Motor neuron (in vitro differentiated cells): Measurements from ENCODE around the gene SPARC. TPM values are rescaled to one million over a fixed set of nuclear protein-coding genes. Genes with fewer than 3 reads are reported as not detected.
A peak's percentile ranks its signal among the peaks of the same experiment; 100 is the strongest.
"Not testable (repeated sequence)": the region's sequence is repeated elsewhere in the genome, so short reads cannot be mapped to it uniquely, and the experiment has no call there.

ENCODE experiments used
- ATAC-seq, 8 experiments: fragments of 200-7000 bp; cut with Tn5 transposase; replicated peaks in 6 of 8; 2 replicates each; pipeline ENCODE4 v1.8.0; 2021; ENCODE audit warnings: mild to moderate bottlenecking in 8 of 8, moderate library complexity in 8 of 8
- H3K27ac ChIP-seq, 2 donors: fragments of 250-450 bp; sonication (Bioruptor Pico); 2 replicates each; pipeline ENCODE4 v1.9.0; 2021; ENCODE audit warnings: antibody characterized with exemption in 2 of 2, mild to moderate bottlenecking in 2 of 2, moderate library complexity in 1 of 2
- H3K4me1 ChIP-seq, 2 donors: fragments of 250-450 bp; sonication (Bioruptor Pico); replicated peaks in 1 of 2; 2 replicates each; pipeline ENCODE4 v1.6.1; 2021; ENCODE audit warnings: antibody characterized with exemption in 2 of 2, mild to moderate bottlenecking in 2 of 2, moderate library complexity in 1 of 2
- H3K4me3 ChIP-seq, 5 donors: fragments of 250-450 bp; sonication (Bioruptor Pico); 2 replicates each; pipeline ENCODE4 v1.9.0; 2021; ENCODE audit warnings: antibody characterized with exemption in 5 of 5, mild to moderate bottlenecking in 5 of 5, moderate library complexity in 4 of 5
- WGBS, 10 experiments: fragments of 450-650 bp; shearing (Covaris generic); methylation state at CpG; one replicate each; pipeline ENCODE4 v1.0.0; 2022; 5-methylcytosine and 5-hydroxymethylcytosine counted together
- in situ Hi-C, 9 experiments: fragments of 400-800 bp; cut with MboI; loops; one replicate each; pipeline ENCODE4 v1.15.0; 2021; ENCODE audit warnings: low sequenced_read_pairs in 9 of 9, low pct_unique_long_range_greater_than_20kb in 2 of 9; ENCODE audit not compliant: unreplicated experiment in 9 of 9
- total RNA-seq, 8 experiments: library from RNA; unstranded; fragments of 300-600 nt; gene quantifications; 2 replicates each; pipeline versions ENCODE4 v1.2.3 to v1.2.4, GENCODE V29; 2022

The SPARC gene
- total RNA-seq, 8 experiments from 2014 or later, result 30.2 to 3,358 (median 206) TPM

DNA sequence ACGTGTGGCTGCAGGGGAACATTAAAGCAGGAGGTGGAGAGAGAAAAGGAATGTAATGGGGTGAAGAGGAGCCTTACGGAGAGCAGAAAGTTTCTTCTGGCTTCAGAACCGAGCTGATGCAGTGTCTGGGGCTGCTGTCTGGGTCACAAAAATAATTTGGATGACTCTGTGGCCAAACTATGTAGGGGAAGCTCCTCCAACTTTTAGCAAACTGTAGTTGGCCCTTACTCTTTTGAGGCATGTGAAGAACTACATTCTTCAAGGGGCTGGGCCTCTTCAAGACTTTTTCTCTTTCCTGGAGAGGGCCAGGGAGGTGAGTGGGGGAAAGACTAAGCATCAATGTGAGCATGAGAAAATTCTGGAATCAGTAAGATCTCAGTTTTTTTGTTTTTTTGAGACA, 31.9 kb upstream of the SPARC start:
- WGBS, 10 experiments, result 38 to 100% (median 60%) methylated on average over 1 to 3 of the region's 3 CpGs
- Histone ChIP-seq H3K4me1 (no peaks in the 10 kb centered on the region), H3K27ac (no peak overlapping the region), H3K4me3 (no peak overlapping the region)
- in situ Hi-C loops, result no loop called here
- no peak for ATAC-seq

DNA sequence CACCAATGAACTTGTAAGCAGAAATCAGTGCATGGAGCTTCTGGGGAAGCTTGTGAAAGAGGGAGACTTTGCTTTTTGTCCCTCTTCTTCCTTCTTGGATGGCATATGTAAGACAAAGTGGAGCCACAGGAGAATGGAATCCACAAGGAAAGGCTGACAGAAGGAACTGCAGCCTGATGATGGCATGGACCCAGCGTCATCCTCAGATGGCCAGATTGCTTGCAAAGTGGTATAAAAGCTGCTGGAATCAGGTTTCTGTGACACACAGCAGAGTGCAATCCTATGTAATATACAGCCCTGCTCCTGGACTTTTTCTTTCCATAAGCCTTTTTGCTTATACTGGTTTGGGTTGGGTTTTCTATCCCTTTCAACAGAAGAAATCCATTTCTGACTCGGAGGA, 31.4 kb upstream of the SPARC start:
- H3K4me1 ChIP-seq, result no peaks in the 10 kb centered on the region
- H3K4me3 ChIP-seq, result no peak overlapping the region
- in situ Hi-C loops, result no loop called here
- peak in 1 of 8 experiments; percentile 26 for ATAC-seq
- WGBS, 10 experiments, result 0 to 100% (median 80%) methylated on average over 1 to 2 of the region's 2 CpGs; no CpG with 5 or more reads in 1 of the 10 experiments
- no peak overlapping the region for H3K27ac ChIP-seq

DNA sequence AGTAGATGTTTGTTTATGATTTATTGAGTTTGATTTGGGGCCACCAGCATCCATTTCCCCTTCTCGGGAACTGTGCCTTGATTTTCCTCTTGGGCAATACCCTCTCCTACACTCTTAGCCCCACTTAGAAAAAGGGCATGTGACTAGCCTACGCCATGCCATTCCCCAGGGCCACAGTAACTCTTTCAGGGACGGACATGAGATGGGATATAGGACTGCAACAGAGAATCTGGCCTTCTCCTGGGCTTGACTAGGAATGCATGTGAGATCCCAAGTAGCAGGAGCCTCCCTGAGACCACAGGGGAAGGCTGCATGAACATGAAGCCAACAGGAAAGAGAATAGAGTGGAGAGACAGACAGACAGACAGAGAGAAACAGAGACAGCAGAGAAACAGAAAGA, 30.7 kb upstream of the SPARC start:
- Histone ChIP-seq H3K27ac (no peak overlapping the region), H3K4me1 (no peaks in the 10 kb centered on the region), H3K4me3 (no peak overlapping the region)
- in situ Hi-C loops, result no loop called here
- WGBS, 10 experiments, result 40 to 100% (median 69%) methylated on average over 1 to 3 of the region's 3 CpGs; no CpG with 5 or more reads in 2 of the 10 experiments
- no peak for ATAC-seq

DNA sequence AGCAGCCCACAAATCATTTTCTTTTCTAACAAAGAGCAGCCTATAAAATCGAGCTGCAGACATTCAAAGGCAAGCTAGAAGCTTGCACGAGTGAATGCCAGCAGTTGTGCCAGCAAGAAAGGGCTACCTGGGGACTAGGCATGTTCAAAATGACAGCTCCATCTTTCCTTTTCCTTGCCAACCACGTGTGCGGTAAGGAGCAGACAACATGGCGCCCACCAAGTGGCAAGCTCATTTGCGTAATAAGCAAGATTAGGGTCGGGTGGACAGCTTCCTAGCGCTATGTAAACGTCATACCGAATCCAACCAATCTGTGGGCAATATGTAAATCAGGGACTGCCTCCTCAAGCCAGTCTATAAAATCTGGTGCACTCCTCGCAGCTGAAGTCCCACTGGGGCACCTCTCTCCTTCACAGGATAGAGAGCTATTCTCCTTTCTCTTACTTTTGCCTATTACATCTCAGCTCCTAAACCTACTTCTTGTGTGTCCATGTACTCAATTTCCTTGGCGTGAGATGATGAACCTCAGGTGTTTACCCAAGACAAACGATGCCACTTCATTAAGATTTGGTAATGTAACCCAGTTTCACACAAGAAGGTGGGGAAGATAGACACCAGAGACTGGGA, 22.5 kb upstream of the SPARC start:
- in situ Hi-C loops, result no loop called here
- 40 to 81% (median 70%) methylated on average over 1 to 11 of the region's 13 CpGs; no CpG with 5 or more reads in 2 of the 10 experiments for WGBS, 10 experiments
- no peak for ATAC-seq
- H3K4me1 ChIP-seq, result no peaks in the 10 kb centered on the region
- no peak overlapping the region for H3K4me3 ChIP-seq
- H3K27ac ChIP-seq, result no peak overlapping the region

DNA sequence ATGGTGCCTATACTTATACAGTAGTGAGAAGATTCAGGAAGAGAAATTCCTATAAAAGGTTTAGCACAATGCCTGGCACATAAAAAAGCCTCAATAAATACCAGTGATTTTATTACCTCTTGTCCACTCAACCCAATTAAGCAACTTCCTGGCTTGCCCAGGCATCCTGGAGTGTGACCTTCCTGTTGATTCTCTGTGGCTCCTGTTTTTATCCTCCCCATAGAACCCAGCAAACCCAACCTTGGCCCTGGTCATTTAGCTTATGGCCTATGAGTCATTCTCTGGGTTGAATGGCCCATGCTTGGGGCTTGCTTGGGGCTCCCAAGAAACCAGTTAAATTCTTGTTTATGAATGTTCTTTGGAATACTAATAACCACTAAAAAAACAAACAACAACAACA, 21.4 kb upstream of the SPARC start:
- in situ Hi-C loops, result no loop called here
- no peak overlapping the region for H3K4me3 ChIP-seq
- peak in 1 of 8 experiments; percentile 29 for ATAC-seq
- H3K27ac ChIP-seq, result no peak overlapping the region
- peaks cover 0 to 3% of the 10 kb centered on the region in 2 donors for H3K4me1 ChIP-seq

DNA sequence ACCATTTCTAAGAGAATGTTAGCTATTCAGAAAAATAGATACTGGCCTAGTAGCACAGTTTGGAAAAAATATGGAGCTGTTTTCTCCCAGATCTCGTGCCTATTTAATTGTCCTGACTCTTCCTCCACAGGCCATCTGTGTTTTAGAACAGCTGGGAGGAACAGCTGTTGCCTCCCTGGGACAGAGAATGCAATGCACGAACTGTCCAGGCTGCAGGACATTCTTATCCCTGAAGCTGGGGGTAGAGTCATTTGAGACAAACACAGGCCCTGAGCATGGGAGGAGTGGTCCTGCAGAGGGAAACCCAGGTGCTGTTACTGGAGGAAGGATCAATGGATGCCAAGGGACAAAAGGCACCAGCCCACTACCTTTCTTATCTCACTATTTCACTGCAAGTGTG, 20.9 kb upstream of the SPARC start:
- 0 to 80% (median 42%) methylated on average over 1 to 2 of the region's 2 CpGs; no CpG with 5 or more reads in 3 of the 10 experiments for WGBS, 10 experiments
- Histone ChIP-seq H3K4me3 (no peak overlapping the region), H3K4me1 (peaks cover 0 to 3% of the 10 kb centered on the region in 2 donors), H3K27ac (no peak overlapping the region)
- in situ Hi-C loops, result no loop called here
- peak in 1 of 8 experiments; percentile 64 for ATAC-seq

DNA sequence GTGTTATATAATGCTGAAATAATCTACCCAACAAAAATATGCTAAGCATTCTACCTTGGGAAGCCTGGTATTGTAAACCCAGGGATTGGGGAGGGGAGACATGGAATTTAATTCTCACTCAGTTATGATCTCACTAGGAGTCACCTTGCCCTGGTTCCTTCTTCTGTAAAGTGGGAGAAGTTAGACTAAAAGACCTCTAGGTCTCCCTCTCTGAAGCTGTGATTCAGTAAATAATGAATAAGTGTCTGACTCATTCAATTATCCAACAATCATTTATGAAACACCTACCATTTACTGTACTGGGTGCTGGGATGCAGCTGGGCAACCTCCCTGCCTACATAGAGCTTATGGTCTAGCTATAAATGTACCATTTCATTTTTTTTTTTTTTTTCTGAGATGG, 20.2 kb upstream of the SPARC start:
- Histone ChIP-seq H3K27ac (no peak overlapping the region), H3K4me1 (peaks cover 0 to 3% of the 10 kb centered on the region in 2 donors), H3K4me3 (no peak overlapping the region)
- in situ Hi-C loops, result no loop called here
- no peak for ATAC-seq

DNA sequence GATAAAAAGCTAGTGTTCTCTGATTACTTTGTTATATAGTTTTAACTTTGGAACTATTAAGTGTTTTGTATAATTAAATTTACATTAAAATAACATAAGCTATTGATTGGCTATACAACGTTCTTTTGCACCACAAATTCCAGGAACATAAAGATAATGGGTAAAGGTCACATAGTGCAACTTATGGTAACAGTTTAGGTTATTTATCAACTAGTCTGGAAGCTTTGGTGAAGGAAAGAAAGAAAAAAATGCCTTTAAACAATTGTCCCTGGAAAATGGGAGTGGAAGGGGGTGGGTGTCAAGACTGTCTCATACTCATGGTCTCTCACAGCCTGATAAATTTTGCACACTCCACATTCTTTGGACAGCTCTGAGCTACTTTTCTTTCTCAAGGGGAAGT, 17.1 kb upstream of the SPARC start:
- peaks cover 0 to 10% of the 10 kb centered on the region in 2 donors for H3K4me1 ChIP-seq
- in situ Hi-C loops, result no loop called here
- H3K27ac ChIP-seq, result no peak overlapping the region
- no peak for ATAC-seq
- WGBS, 10 experiments, result 0 to 82% (median 14%) methylated on average over 1 of the region's 1 CpG; no CpG with 5 or more reads in 2 of the 10 experiments
- no peak overlapping the region for H3K4me3 ChIP-seq

DNA sequence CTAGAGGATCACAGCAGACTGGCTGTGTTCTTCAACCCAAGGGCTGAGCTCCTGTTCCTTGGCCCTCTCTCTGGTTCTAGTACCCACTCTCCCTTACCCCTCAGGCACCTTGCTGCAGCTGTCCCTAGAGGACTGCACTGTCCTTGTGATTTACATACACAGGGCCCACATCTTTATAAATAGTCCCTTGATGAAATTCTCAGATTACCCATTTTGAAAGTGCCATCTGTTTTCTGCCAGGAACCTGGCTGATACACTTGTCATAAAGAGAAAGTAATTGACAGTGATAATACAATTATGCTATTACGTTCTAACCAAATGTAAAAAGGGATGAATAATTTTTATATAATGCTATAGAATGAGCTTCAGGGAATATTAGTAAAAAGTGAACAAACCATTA, 16.5 kb upstream of the SPARC start:
- peak in 1 of 8 experiments; percentile 8 for ATAC-seq
- H3K4me1 ChIP-seq, result peaks cover 0 to 12% of the 10 kb centered on the region in 2 donors
- H3K27ac ChIP-seq, result no peak overlapping the region
- in situ Hi-C loops, result no loop called here
- no peak overlapping the region for H3K4me3 ChIP-seq
- WGBS, 10 experiments, result 33 to 100% (median 75%) methylated on average over 1 of the region's 1 CpG; no CpG with 5 or more reads in 1 of the 10 experiments

DNA sequence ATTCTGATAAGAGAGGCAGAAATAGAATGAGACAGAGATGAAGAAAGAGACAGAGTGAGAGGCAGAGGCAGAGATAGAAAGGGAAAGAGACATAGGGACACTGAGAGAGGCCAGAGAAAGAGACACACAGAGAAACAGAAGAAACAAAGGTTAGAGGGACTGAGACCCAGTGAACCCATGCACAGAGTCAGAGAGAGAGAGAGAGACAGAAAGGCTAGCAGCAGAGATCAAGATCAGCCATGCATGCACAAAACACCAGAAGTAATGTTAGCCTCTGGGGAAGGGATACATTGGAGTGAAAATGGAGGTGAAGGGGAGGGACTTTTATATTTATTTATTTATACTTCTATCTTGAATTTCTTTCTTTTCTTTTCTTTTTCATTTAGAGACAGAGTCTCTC, 14.1 kb upstream of the SPARC start:
- in situ Hi-C loops, result no loop called here
- ATAC-seq, result peak in 1 of 8 experiments; percentile 2
- H3K4me1 ChIP-seq, result peaks cover 0 to 19% of the 10 kb centered on the region in 2 donors
- H3K4me3 ChIP-seq, result no peak overlapping the region
- no peak overlapping the region for H3K27ac ChIP-seq

DNA sequence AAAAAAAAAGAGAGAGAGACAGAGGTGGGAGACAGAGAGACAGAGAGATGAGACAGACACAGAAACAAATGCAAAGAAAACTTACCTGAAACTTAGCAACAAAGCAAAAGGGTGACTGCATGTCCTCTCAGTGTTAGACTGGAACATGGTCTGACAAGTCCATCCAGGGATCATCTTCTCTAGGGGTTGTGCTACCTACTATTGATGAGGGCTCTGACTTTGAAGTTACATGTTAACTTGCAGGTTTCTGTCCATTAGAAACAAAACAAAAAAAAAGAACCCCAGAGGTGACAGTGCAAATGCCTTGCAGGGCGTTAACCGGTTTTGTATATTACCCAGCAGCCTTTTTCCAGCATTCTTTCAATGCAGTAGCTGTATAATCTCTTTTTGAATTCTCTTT, 13.6 kb upstream of the SPARC start:
- Histone ChIP-seq H3K27ac (no peak overlapping the region), H3K4me3 (no peak overlapping the region), H3K4me1 (peaks cover 0 to 19% of the 10 kb centered on the region in 2 donors)
- in situ Hi-C loops, result no loop called here
- 14 to 100% (median 72%) methylated on average over 2 of the region's 2 CpGs; no CpG with 5 or more reads in 1 of the 10 experiments for WGBS, 10 experiments
- peak in 3 of 8 experiments; percentile 2 to 26 (median 2) for ATAC-seq

DNA sequence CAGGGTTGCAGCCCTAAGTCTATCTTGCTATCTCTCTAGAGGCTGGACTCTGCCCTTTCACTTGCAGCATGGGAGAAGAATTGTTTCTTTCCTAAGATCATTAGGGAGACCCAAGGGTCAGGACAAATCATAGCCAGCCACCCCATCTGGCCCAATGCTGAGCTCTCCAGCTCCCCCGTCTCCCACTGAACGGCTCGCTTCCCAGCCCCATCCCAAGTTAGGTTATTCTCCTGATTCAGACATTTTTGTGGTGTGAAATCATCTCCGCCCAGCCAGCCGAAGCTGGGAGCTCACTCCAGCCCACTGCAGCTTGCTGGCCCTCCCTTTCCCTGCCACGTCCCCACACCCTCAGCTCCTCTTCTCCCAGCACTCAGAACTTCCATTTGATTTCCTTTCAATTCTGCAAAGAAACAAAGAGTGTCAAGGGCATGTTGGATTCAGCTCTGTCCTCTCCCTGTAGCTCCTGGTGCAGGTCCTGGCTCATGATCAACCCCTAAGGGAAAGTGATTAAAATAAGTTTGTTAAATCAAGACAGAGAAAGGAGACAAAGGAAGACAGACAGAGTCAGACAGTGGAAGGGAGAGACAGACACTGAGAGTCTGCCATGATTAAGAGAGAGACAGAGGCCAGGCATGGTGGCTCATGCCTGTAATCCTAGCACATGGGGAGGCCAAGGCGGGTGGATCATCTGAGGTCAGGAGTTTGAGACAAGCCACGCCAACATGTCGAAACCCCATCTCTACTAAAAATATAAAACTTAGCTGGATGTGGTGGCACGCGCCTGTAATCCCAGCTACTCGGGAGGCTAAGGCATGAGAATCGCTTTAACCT, 12.6 kb upstream of the SPARC start:
- in situ Hi-C loops, result no loop called here
- peak overlapping the region in 1 of 2 donors; percentile 67 for H3K27ac ChIP-seq

DNA sequence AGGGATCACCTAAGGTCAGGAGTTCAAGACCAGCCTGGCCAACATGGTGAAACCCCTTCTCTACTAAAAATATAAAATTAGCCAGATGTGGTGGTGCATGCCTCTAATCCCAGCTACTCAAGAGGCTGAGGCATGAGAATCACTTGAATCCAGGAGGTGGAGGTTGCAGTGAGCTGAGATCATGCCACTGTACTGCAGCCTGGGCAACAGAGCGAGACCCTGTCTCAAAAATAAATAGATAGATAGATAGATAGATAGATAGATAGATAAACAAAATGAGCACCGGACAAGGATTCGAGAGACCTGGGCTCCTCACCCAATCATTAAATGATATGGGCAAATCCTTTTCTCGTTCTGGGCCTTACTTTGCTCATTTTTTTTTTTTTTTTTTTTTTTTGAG, 11.4 kb upstream of the SPARC start:
- H3K4me3 ChIP-seq, in situ Hi-C loops, ATAC-seq, H3K27ac ChIP-seq: not testable (repeated sequence)
- WGBS, 10 experiments, result 73 to 100% (median 94%) methylated on average over 1 to 4 of the region's 4 CpGs; no CpG with 5 or more reads in 2 of the 10 experiments
- H3K4me1 ChIP-seq, result peaks cover 0 to 21% of the 10 kb centered on the region in 2 donors

More for the DNA sequence above, 12.6 kb upstream of the SPARC start:
- ATAC-seq, result peak; percentile 72 to 92 (median 81)
- H3K4me1 ChIP-seq, result peaks cover 0 to 19% of the 10 kb centered on the region in 2 donors
- WGBS, 10 experiments, result 0 to 95% (median 90%) methylated on average over 2 to 8 of the region's 13 CpGs; no CpG with 5 or more reads in 3 of the 10 experiments
- no peak overlapping the region for H3K4me3 ChIP-seq
